Lower leg skin (tissue), 4 donors: ENCODE results near the gene SSX1. TPM values are rescaled to one million over a fixed set of nuclear protein-coding genes. Genes with fewer than 3 reads are reported as not detected.
"Not testable (repeated sequence)": the region's sequence is repeated elsewhere in the genome, so short reads cannot be mapped to it uniquely, and the experiment has no call there.

ENCODE experiments used
- DNase-seq, 2 donors: peaks; one replicate each; pipeline ENCODE4 v3.0.0-alpha.2; 2019; ENCODE audit warnings: low spot score in 2 of 2
- H3K4me3 ChIP-seq: fragments of 200-600 bp; sonication (generic); 2 replicates; pipeline ENCODE4 v1.5.1; 2017; ENCODE audit warnings: mild to moderate bottlenecking, low read depth; ENCODE audit not compliant: poor library complexity, severe bottlenecking
- POLR2A ChIP-seq, 2 donors: fragments of 450-650 bp; IDR thresholded peaks; one replicate each; pipeline ENCODE4 v1.6.1; 2016 to 2017; ENCODE audit warnings: antibody characterized with exemption in 2 of 2, mild to moderate bottlenecking in 1 of 2, moderate library complexity in 1 of 2
- WGBS, 2 donors: methylation state at CpG; one replicate each; pipeline ENCODE4 v1.1.5; 2018; 5-methylcytosine and 5-hydroxymethylcytosine counted together
- intact Hi-C: fragments of 100-400 bp; cut with DNase I; formaldehyde crosslinking; loops from one replicate; pipeline ENCODE4 v1.15.0; 2023; ENCODE audit warnings: low total_unique reads
- total RNA-seq, 4 donors: library from RNA; depleted of rRNA; stranded (reverse); fragments of >200 nt; gene quantifications; one replicate each; pipeline ENCODE4 v1.1.0, GENCODE V29; 2016
- TF ChIP-seq, protein P1 (sequence below), 3 donors: fragments of 450-650 bp; IDR thresholded peaks; one replicate each; pipeline ENCODE4 v1.5.1; 2016; ENCODE audit warnings: antibody characterized with exemption in 3 of 3, mild to moderate bottlenecking in 3 of 3, moderate library complexity in 2 of 3

SSX1 gene, protein sequence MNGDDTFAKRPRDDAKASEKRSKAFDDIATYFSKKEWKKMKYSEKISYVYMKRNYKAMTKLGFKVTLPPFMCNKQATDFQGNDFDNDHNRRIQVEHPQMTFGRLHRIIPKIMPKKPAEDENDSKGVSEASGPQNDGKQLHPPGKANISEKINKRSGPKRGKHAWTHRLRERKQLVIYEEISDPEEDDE
- not detected for total RNA-seq

DNA sequence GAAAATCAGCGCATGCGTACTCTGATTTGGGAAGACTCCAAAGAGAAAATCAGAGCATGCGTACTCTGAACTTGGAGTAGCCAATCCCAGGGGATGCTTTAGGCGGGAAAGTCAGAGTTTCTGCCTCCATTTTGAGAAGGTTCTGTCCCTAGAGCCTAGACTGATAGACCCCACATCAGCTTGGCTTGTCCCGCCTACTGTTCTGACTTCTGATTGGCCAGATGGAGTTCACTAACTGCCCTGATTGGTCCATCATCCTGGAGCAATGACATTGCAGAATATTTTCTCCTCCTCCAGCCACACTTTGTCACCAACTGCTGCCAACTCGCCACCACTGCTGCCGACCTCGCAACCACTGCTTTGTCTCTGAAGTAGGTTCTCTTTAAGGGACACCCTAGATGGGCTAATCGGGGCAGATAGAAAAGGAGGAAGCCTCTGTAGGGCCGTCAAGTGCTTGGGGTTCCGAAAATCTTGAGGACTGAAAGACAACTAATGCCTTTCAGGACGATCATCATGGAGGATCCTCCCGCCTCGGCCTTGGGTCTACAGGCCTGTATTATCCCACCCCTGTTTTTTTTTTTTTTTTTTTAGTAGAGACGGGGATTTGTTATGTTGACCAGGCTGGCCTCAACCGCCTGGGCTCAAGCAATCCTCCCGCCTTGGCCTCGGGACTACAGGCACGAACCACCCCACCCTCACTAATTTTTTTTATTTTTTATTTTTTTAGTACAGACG is at the start of gene SSX1:
Gene SSX1, plus strand, starts transcription at position 331 of the 735 bp plus-strand sequence. CDS start 1,850 bp downstream, outside the sequence.
- H3K4me3 ChIP-seq, intact Hi-C loops, DNase-seq: not testable (repeated sequence)
- WGBS, 2 donors, result 92 to 94% methylated on average over 19 to 20 of the region's 20 CpGs

DNA sequence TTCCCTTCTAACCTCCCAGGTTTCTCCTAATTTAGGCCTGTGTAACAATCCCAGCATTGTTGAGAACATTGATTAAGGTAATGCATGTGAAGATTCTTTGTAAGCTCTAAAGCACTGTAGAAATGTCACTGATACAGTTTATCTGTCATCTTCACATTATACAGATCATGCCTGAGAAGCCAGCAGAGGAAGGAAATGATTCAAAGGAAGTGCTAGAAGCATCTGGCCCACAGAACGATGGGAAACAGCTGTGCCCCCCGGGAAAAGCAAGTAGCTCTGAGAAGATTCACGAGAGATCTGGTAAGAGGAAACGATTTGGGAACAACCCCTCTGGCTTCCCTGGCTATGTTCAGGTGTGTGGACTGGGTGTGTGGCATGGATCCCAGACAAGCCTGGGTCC is 40.9 kb upstream of the SSX1 start:
- intact Hi-C loops, result not testable (repeated sequence)

DNA sequence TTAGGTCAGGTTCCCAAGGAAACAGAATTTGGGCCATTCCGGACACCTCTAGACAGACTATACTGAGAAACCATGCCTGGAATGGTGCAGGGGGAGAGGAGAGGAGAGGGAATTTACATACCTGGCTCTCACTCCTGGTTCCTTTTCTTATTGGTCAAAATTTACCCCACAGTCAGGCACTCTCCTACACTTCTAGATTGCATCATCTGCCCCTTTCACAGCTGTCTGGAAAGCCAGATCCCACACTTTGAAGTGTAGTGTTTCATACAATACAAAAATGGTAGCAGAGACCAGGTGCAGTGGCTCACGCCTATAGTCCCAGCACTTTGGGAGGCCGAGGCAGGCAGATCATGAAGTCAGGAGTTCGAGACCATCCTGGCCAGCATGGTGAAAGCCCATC is 31.0 kb upstream of the SSX1 start:
- H3K4me3 ChIP-seq, DNase-seq, intact Hi-C loops: not testable (repeated sequence)
- WGBS, 2 donors, result 88 to 92% methylated on average over 4 of the region's 4 CpGs

More for the DNA sequence above, 40.9 kb upstream of the SSX1 start:
- WGBS, 2 donors, result 22 to 35% methylated on average over 4 of the region's 4 CpGs
- H3K4me3 ChIP-seq, DNase-seq: not testable (repeated sequence)

DNA sequence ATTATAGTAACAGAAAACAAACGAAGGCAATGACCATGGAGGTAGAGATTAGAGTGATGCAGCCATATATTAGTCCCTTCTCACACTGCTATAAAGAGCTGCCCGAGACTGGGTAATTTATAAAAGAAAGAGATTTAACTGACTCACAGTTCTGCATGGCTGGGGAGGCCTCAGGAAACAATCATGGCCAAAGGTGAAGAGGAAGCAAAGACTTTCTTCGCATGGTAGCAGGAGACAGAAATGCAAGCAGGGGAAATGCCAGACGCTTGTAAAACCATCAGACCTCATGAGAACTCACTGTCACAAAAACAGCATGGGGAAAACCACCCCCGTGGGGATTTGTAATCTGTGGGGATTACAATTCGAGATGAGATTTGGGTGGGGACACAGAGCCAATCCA is 2.2 kb upstream of the SSX1 start:
- H3K4me3 ChIP-seq, intact Hi-C loops, DNase-seq: not testable (repeated sequence)
- WGBS, 2 donors, result 30 to 31% methylated on average over 4 of the region's 6 CpGs

DNA sequence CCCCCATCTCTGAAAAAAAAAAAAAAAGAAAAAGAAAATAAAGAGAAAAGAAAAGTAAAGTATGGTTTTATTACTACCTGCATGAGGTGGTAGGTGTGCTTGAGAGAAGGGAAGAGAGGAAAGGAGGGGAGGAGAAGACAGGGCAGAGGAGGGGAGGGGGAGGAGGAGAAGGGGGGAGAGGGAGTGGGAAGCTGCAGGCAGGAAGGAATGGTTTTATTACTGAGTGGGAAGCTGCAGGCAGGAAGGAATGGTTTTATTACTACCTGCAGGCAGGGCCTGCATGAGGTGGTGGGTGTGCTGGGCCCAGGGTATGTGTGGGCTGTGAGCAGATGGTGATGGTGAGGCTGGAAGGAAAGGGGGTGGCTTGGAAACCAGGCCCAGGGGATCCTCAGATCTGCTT is 19.2 kb downstream of the SSX1 start:
- DNase-seq, intact Hi-C loops, H3K4me3 ChIP-seq: not testable (repeated sequence)

DNA sequence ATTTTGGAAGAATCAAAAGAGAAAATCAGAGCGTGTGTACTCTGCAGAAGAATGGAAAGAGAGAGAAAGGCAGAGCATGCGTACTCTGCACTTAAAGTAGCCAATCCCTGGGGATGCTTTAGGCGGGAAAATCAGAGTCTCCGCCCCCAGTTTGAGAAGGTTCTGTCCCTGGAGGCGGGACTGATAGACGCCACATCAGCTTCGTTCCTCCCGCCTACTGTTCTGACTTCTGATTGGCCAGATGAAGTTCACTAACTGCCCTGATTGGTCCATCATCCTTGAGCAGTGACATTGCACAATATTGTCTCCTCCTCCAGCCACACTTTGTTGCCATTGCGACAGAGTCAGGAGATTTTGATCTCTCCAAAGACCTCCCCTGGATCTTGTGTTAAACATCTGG is 23.8 kb downstream of the SSX1 start:
- TF ChIP-seq, protein P1, sequence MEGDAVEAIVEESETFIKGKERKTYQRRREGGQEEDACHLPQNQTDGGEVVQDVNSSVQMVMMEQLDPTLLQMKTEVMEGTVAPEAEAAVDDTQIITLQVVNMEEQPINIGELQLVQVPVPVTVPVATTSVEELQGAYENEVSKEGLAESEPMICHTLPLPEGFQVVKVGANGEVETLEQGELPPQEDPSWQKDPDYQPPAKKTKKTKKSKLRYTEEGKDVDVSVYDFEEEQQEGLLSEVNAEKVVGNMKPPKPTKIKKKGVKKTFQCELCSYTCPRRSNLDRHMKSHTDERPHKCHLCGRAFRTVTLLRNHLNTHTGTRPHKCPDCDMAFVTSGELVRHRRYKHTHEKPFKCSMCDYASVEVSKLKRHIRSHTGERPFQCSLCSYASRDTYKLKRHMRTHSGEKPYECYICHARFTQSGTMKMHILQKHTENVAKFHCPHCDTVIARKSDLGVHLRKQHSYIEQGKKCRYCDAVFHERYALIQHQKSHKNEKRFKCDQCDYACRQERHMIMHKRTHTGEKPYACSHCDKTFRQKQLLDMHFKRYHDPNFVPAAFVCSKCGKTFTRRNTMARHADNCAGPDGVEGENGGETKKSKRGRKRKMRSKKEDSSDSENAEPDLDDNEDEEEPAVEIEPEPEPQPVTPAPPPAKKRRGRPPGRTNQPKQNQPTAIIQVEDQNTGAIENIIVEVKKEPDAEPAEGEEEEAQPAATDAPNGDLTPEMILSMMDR (IDR thresholded peaks at IDR 0.05), result no peak
- no peak for TF ChIP-seq POLR2A (IDR thresholded peaks at IDR 0.05)
- no peak overlapping the region for H3K4me3 ChIP-seq
- 65 to 76% methylated on average over 9 of the region's 9 CpGs for WGBS, 2 donors
- intact Hi-C loops, result no loop called here
- DNase-seq, result peak in 1 of 2 donors; percentile 20

DNA sequence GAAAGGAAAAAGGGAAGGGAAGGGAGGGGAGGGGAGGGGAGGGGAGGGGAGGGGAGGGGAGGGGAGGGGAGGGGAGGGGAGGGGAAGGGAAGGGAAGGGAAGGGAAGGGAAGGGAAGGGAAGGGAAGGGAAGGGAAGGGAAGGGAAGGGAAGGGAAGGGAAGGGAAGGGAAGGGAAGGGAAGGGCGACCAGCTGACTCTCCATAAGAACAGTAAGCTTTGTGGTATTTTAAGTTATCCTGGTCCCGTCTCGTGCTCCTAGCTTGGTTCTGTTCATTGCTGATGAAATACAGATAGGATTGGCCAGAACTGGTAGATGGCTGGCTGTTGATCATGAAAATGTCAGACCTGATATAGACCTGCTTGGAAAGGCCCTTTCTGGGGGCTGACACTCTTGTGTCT is 25.5 kb downstream of the SSX1 start:
- 93% methylated on average over 3 of the region's 3 CpGs for WGBS, 2 donors
- DNase-seq, H3K4me3 ChIP-seq, intact Hi-C loops: not testable (repeated sequence)

DNA sequence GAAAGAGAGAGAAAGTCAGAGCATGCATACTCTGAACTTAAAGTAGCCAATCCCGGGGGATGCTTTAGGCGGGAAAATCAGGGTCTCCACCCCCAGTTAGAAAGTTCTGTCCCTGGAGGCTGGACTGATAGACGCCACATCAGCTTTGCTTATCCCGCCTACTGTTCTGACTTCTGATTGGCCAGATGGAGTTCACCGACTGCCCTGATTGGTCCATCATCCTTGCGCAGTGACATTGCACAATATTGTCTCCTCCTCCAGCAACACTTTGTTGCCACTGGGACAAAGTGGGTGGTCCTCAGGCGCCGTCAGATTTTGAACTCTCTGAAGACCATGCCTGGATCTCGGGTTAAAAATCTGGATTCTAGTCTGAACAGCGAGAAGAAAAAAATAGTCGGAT is 51.0 kb downstream of the SSX1 start:
- WGBS, 2 donors, result 89 to 92% methylated on average over 11 of the region's 11 CpGs
- no peak overlapping the region for H3K4me3 ChIP-seq
- intact Hi-C loops, result no loop called here
- no peak for DNase-seq
- TF ChIP-seq POLR2A (IDR thresholded peaks at IDR 0.05), result no peak
- TF ChIP-seq, protein P1 (IDR thresholded peaks at IDR 0.05), result no peak

DNA sequence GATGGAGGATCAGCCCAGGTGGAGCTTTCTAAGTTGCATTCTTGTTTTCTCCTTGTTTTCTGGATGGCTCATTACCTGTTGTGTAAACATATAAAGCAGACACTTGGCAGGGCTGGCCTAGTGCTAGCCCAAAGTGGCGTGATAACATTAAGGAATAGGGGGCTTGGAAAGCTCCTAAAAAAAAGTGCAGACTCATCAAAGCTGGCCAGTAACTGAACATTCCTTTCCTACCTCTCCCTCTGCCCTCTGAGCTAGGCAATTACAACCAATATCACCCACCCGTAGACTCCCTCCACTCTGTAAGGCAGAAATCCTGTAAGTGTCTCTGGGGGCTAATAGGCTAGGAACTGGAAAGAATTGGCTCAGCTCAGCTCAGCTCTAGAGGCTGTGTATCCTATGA is 58.8 kb downstream of the SSX1 start:
- H3K4me3 ChIP-seq, DNase-seq, intact Hi-C loops: not testable (repeated sequence)
- WGBS, 2 donors, result 72 to 83% methylated on average over 2 of the region's 2 CpGs

Other genes with a start within 250 kb of the SSX1 start
- gene SPACA5, start 248.4 kb upstream of the SSX1 start, total RNA-seq, result not detected
- 1 to 10 TPM; 1.6 to 3.5 (median 2.9) TPM for gene ZNF630, start 183.8 kb upstream of the SSX1 start, total RNA-seq
- gene SPACA5B, start 124.8 kb upstream of the SSX1 start, total RNA-seq, result not detected
- gene SSX5, start 58.6 kb upstream of the SSX1 start, total RNA-seq, result not detected
- not detected for gene SSX3, start 101.3 kb downstream of the SSX1 start, total RNA-seq
- gene SSX4, start 128.1 kb downstream of the SSX1 start, total RNA-seq, result not detected
- not detected for gene SSX4B, start 156.6 kb downstream of the SSX1 start, total RNA-seq
- gene SLC38A5, start 214.9 kb downstream of the SSX1 start, total RNA-seq, result 10 to 100 TPM; 21.8 to 34.2 (median 25.4) TPM
- gene FTSJ1, start 220.8 kb downstream of the SSX1 start, total RNA-seq, result 10 to 100 TPM; 29.8 to 46.4 (median 42.2) TPM